GM13976 (cell line): Measurements from ENCODE around the gene SCD.

Experiments
- DNase-seq: peaks from one replicate; pipeline ENCODE4 v3.0.0; 2012; ENCODE audit warnings: low spot score
- CTCF ChIP-seq: IDR thresholded peaks from 2 replicates; pipeline ENCODE4 v1.5.1; 2012; ENCODE audit warnings: borderline replicate concordance, mild to moderate bottlenecking; ENCODE audit not compliant: insufficient read depth; ENCODE audit errors: extremely low read depth, missing control alignments, control extremely low read depth
- in situ Hi-C: fragments of 300-500 bp; cut with MboI; formaldehyde crosslinking; loops from one replicate; pipeline ENCODE4 v1.12.0; 2022; ENCODE audit warnings: low sequenced_read_pairs, mixed read lengths, inconsistent platforms; ENCODE audit not compliant: unreplicated experiment

SCD gene

GRCh38 chr10:100395626-100396025 is 48.6 kb downstream of the SCD start:
- in situ Hi-C loops = no loop called here
- DNase-seq = no peak
- TF ChIP-seq CTCF = no peak

GRCh38 chr10:100396605-100397004 is 49.6 kb downstream of the SCD start:
- in situ Hi-C loops = no loop called here
- no peak for TF ChIP-seq CTCF
- no peak for DNase-seq

GRCh38 chr10:100401631-100402328 is 54.7 kb downstream of the SCD start:
- DNase-seq = no peak
- in situ Hi-C loops = no loop called here
- TF ChIP-seq CTCF = no peak

GRCh38 chr10:100403734-100404133 is 56.7 kb downstream of the SCD start:
- TF ChIP-seq CTCF = no peak
- no peak for DNase-seq
- in situ Hi-C loops = no loop called here

GRCh38 chr10:100413173-100413572 is 66.1 kb downstream of the SCD start:
- no peak for TF ChIP-seq CTCF
- DNase-seq = no peak
- in situ Hi-C loops = no loop called here
